HG02642 (cell line): ENCODE results near the gene SRBD1.

ENCODE experiments used
- ATAC-seq: cut with Tn5 transposase; IDR thresholded peaks from one replicate; pipeline ENCODE4 v1.9.1; 2021; ENCODE audit warnings: mild to moderate bottlenecking; ENCODE audit not compliant: unreplicated experiment, poor library complexity

Gene SRBD1

GRCh38 chr2:45605116-45605515, 6.0 kb downstream of the SRBD1 start:
- no peak for ATAC-seq

- ATAC-seq = no peak
Observed at GRCh38 chr2:45602624-45603023, 8.4 kb downstream of the SRBD1 start.

GRCh38 chr2:45598545-45598944, 12.5 kb downstream of the SRBD1 start:
- no peak for ATAC-seq

DNA sequence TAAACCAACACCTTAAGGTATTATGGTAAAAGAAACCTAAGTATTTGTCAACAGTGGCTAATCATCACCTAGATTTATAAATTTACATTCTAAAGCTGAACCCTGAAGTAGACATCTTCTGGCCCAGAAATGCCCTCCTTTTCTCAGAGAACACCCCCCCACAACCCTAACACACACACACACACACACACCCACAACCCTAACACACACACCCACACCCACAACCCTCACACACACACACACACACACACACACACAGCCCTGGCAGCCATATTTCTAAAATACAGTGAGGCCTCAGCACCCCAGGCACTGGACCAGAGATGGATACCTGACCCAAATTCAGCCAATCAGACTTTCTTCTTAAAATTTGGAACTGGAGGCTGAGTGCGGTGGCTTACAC, 14.3 kb downstream of the SRBD1 start:
- ATAC-seq = no peak

GRCh38 chr2:45595721-45596435, 15.2 kb downstream of the SRBD1 start:
- no peak for ATAC-seq

DNA sequence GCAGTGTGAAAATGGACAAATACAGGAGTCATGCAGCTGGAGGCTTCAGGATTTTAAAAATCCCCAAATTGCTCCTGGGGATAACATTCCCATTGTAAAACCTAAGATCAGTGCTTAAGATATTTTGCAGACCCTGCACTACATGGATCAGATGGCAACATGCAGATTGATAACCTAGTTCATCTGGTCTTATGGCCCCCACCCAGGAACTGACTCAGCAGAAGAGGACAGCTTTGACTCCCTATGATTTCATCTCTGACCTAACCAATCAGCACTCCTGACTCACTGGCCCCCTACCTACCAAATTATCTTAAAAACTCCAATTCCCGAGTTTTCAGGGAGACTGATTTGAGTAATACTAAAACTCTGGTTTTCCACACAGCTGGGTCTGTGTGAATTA, 20.0 kb downstream of the SRBD1 start:
- ATAC-seq = no peak

DNA sequence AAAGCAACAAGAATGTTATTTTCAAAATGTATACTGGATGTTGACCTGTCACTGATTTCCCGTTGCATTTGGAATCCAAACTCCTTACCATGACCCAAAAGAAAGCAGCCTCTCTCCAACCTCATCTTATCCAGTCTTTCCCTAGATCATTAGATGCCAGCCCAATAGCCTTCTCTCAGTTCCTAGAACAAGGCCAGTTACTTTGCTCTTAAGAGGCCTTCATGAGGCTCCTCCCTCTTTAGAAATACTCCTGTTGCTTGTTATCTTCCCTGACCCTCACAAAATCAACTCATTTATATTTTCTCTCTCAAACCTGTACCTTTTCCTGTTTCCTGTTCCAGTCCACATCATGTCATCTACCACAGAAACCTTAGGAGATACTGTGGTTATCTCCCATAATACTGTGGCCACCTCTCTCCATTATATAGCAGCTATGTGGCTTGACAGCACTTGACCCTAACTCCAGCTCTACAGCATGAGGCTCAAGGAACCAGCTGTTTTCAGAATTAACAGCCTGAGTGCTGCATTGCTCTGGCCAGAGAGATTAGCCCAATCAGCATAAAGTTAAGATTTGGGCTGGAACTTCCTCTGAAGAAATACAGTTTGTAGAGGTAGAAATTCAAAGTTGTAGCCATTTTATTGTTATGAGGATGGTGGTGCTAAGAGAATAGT, 22.8 kb downstream of the SRBD1 start:
- ATAC-seq = no peak

- ATAC-seq = no peak
Observed at GRCh38 chr2:45586600-45586999, 24.5 kb downstream of the SRBD1 start.

- ATAC-seq = no peak
Observed at GRCh38 chr2:45585267-45585861, 25.7 kb downstream of the SRBD1 start.

DNA sequence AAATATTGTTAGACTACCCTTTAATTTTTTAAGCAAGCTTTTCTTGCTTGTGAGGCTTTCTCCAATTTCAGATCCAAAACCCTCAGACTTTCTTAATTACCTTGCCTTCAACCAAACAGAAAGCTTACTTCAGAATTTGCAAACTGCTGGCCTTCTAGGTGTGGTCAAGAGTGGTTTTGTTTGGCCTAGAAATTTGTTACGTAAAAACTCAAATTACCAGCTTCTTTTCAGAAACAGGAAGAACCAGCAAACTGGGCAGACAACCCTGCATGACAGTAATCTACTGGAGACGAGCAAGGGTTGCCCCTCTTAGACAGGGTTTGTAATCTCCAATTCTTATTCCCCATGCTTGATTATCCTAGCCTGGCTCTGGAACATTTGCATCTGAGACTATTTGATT, 27.1 kb downstream of the SRBD1 start:
- no peak for ATAC-seq

DNA sequence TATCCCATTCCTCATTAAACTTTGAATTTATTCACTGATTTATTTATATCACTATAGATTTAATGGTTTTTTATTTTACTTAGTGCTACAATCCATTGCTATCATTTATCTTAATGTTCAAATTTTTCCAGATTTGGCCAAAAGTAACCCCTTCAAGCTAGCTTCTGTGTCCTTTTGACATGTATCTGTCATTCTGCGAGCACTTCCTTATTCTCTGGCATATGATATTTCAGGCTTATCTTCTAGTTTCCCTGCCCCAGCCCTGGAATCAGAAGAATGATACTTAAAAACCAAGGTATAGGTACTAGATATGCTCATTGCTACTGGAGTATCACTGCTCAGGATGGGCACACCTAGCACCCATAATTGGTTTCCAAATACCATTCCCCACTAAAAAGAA, 28.5 kb downstream of the SRBD1 start:
- no peak for ATAC-seq

DNA sequence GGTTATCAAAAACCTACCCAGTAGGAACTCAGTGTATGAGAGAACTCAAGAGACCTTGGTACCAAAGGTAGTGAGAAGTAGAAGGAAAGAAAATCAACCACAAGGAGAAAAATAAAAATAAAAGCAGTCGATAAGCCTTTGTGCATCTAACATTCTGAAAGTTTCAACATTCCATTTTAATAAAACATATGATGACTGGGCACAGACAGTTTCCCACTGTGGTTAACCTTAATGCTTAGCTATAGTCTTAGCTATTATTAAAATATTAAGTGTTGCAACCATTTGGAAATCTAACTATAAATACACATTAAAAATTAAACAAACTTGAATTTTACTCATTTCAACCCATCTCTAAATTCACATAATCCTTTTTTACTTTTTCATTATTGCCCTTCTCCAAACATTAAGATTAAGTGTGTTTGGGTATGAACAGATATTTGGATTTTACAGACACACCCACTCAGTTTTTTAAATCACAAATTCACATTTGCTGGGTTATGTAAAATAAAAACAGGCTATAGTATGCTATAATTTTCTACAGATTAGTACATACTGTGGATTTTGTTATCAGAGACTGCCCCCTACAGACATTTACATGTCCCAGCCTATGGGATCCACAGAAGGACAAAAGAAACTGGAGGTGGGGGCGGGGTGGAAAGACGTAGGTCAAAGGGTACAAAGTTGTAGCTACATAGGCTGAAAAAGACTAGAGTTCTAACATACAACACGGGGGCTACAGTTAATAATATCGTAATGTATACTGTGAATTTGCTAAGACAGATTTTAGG, 32.8 kb downstream of the SRBD1 start:
- ATAC-seq = no peak

DNA sequence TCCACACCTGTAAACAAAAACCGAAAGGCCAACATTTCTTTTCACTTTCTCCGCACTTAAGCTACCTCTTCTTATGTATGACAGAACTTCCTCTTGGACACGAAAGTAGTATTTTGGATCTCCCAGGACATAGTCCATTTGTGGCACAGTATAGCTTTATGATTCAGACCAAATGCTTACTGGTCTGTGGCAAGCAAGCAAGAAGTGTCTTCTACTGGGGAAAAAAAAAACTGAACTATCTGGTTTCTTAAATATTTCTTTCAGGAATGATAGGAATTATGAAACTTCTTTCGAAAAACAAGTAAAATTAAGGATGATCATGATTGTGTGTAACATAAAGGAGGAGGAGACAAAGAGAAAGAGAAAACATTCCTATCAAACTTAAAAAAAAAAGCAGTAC, 33.6 kb downstream of the SRBD1 start:
- ATAC-seq = no peak

- no peak for ATAC-seq
Observed at GRCh38 chr2:45575881-45576280, 35.2 kb downstream of the SRBD1 start.

GRCh38 chr2:45572979-45573378, 38.1 kb downstream of the SRBD1 start:
- ATAC-seq = no peak

- no peak for ATAC-seq
Observed at GRCh38 chr2:45571940-45572339, 39.1 kb downstream of the SRBD1 start.

DNA sequence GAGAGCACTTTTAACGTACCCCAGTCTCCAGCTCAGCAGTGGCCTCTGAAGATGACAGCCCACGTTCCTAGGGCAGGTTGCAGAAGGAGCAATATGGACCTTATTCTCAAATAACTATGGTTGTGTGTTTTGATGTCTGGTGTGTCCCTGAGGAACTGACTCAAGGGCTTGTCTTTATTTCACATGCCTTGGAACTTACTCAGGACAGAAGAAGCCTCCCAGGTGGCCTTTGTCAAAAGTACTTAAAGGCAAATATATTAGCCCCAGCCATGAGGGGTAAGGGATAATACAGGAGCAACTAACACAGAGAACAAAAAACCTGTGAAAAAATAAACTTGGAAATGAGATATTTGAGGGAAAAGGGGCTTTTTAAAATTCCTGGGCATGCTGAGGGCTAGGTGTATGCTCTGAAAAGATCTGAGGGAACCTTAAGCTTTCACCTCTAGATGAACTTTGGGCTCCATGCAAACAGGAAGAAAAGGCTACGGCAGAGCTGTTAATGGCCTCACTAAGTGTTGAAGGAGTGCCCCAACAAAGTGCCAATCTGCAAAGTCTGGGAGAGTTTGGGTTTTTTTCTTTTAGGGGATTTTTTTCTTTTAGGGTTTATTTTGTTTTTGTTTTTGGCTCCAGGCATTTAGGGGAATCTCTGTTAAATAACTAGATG, 40.3 kb downstream of the SRBD1 start:
- no peak for ATAC-seq

DNA sequence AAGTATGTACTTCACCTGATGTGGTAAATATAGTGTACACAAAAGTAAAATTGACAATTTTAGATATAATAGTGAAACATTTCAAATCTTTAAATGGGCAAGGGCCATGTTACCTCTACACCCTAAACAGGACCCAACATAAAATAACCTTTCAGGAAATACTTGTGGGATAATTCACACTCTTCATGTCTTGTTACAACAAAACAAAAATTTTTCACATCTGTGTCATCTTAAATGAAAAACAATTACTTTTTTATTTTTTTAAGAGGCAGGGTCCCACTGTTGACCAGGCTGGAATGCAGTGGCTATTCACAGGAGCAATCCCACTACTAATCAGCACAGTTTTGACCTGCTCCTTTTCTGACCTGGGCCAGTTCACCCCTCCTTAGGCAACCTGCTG, 42.1 kb downstream of the SRBD1 start:
- ATAC-seq = no peak

- ATAC-seq = peak; percentile 93
Observed at GRCh38 chr2:45567974-45568789, 42.9 kb downstream of the SRBD1 start.
